ENCODE results near the gene CAMKMT.

DNA sequence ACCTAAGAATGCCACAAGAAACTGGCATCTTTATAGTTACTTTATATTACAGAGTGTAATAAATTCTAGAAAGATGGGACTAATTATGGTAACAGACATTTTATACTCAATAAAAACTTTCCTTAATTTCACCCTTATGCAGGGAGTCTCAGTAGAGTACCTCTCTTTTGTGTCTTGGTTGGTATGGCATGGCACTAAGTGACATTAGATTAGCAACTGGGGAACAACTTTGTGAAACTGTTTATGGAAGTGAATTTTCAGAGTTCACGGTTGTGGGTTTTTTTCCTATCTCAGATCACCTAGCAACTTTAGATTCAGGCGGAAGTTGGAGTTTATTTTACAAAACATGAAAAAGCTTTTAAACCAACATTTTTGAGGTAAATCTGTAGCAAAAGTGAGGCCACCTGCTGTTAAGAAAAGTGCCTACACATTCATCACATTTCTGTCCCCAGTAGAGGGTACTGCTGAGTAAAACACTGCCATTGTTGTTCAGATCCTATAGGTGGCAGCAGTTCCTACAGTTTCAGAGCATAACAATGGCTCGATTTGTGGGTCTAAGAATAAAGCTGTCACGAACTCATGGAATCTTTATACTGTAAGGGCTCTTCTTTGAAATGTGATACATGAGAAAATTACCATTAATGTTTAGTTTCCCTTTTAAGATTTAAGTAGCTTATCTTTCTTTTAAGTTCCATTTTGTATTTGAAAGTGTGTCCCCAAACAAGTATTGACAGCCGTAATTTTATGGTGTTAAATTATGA lies 117.6 kb downstream of the CAMKMT start:
- TF ChIP-seq, protein P1, sequence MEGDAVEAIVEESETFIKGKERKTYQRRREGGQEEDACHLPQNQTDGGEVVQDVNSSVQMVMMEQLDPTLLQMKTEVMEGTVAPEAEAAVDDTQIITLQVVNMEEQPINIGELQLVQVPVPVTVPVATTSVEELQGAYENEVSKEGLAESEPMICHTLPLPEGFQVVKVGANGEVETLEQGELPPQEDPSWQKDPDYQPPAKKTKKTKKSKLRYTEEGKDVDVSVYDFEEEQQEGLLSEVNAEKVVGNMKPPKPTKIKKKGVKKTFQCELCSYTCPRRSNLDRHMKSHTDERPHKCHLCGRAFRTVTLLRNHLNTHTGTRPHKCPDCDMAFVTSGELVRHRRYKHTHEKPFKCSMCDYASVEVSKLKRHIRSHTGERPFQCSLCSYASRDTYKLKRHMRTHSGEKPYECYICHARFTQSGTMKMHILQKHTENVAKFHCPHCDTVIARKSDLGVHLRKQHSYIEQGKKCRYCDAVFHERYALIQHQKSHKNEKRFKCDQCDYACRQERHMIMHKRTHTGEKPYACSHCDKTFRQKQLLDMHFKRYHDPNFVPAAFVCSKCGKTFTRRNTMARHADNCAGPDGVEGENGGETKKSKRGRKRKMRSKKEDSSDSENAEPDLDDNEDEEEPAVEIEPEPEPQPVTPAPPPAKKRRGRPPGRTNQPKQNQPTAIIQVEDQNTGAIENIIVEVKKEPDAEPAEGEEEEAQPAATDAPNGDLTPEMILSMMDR (conservative IDR thresholded peaks at IDR 0.05; ENCODE audit: low read depth, low read length) = peak; percentile 100
- TF ChIP-seq EZH2phosphoT487 (IDR thresholded peaks at IDR 0.05; ENCODE audit: borderline replicate concordance, low read length) = no peak

Data from PC-3 (cell line).